ENCODE results near the gene RHBDD3. TPM values are rescaled to one million over a fixed set of nuclear protein-coding genes. Genes with fewer than 3 reads are reported as not detected.

Gene RHBDD3
- total RNA-seq, 4 donors from 2014 or later = 7.3 to 32.0 (median 14.2) TPM

- no peak for TF ChIP-seq CTCF (IDR thresholded peaks at IDR 0.05; ENCODE audit: low read depth)
These were observed 4.8 kb upstream of the RHBDD3 start for GRCh38 chr22:29272624-29273023.

- no peak for TF ChIP-seq CTCF (IDR thresholded peaks at IDR 0.05; ENCODE audit: low read depth)
These were observed 2.9 kb upstream of the RHBDD3 start for GRCh38 chr22:29270475-29271271.

GRCh38 chr22:29269731-29270474 is 2.1 kb upstream of the RHBDD3 start:
- no peak for TF ChIP-seq CTCF (IDR thresholded peaks at IDR 0.05; ENCODE audit: low read depth)

- TF ChIP-seq CTCF (IDR thresholded peaks at IDR 0.05; ENCODE audit: low read depth) = no peak
These were observed 1.4 kb upstream of the RHBDD3 start for GRCh38 chr22:29269230-29269604.

GRCh38 chr22:29268511-29269229 is 889 bp upstream of the RHBDD3 start:
- no peak for TF ChIP-seq CTCF (IDR thresholded peaks at IDR 0.05; ENCODE audit: low read depth)

- TF ChIP-seq CTCF (IDR thresholded peaks at IDR 0.05; ENCODE audit: low read depth) = no peak
These were observed 321 bp downstream of the RHBDD3 start for GRCh38 chr22:29267462-29267857.

Measured in subcutaneous adipose tissue (tissue), 4 donors.